Motor neuron (in vitro differentiated cells): ENCODE results near the gene ANGPTL2. TPM values are rescaled to one million over a fixed set of nuclear protein-coding genes. Genes with fewer than 3 reads are reported as not detected.
"Not testable (repeated sequence)": the region's sequence is repeated elsewhere in the genome, so short reads cannot be mapped to it uniquely, and the experiment has no call there.

Source experiments
- ATAC-seq, 8 experiments: fragments of 200-7000 bp; cut with Tn5 transposase; replicated peaks in 6 of 8; 2 replicates each; pipeline ENCODE4 v1.8.0; 2021; ENCODE audit warnings: mild to moderate bottlenecking in 8 of 8, moderate library complexity in 8 of 8
- H3K27ac ChIP-seq, 2 donors: fragments of 250-450 bp; sonication (Bioruptor Pico); 2 replicates each; pipeline ENCODE4 v1.9.0; 2021; ENCODE audit warnings: antibody characterized with exemption in 2 of 2, mild to moderate bottlenecking in 2 of 2, moderate library complexity in 1 of 2
- H3K4me1 ChIP-seq, 2 donors: fragments of 250-450 bp; sonication (Bioruptor Pico); replicated peaks in 1 of 2; 2 replicates each; pipeline ENCODE4 v1.6.1; 2021; ENCODE audit warnings: antibody characterized with exemption in 2 of 2, mild to moderate bottlenecking in 2 of 2, moderate library complexity in 1 of 2
- H3K4me3 ChIP-seq, 5 donors: fragments of 250-450 bp; sonication (Bioruptor Pico); 2 replicates each; pipeline ENCODE4 v1.9.0; 2021; ENCODE audit warnings: antibody characterized with exemption in 5 of 5, mild to moderate bottlenecking in 5 of 5, moderate library complexity in 4 of 5
- WGBS, 10 experiments: fragments of 450-650 bp; shearing (Covaris generic); methylation state at CpG; one replicate each; pipeline ENCODE4 v1.0.0; 2022; 5-methylcytosine and 5-hydroxymethylcytosine counted together
- in situ Hi-C, 9 experiments: fragments of 400-800 bp; cut with MboI; loops; one replicate each; pipeline ENCODE4 v1.15.0; 2021; ENCODE audit warnings: low sequenced_read_pairs in 9 of 9, low pct_unique_long_range_greater_than_20kb in 2 of 9; ENCODE audit not compliant: unreplicated experiment in 9 of 9
- total RNA-seq, 8 experiments: library from RNA; unstranded; fragments of 300-600 nt; gene quantifications; 2 replicates each; pipeline versions ENCODE4 v1.2.3 to v1.2.4, GENCODE V29; 2022

The ANGPTL2 gene
- total RNA-seq, 8 experiments from 2014 or later = 1.1 to 42.1 (median 4.8) TPM

GRCh38 chr9:127149010-127149409 is 26.6 kb upstream of the ANGPTL2 start:
- in situ Hi-C loops = no loop called here
- Histone ChIP-seq H3K27ac (no peak overlapping the region), H3K4me3 (no peak overlapping the region), H3K4me1 (no peaks in the 10 kb centered on the region)
- 17 to 100% (median 100%) methylated on average over 1 to 4 of the region's 7 CpGs; no CpG with 5 or more reads in 4 of the 10 experiments for WGBS, 10 experiments
- ATAC-seq = no peak

- in situ Hi-C loops = no loop called here
- no peaks in the 10 kb centered on the region for H3K4me1 ChIP-seq
- H3K4me3 ChIP-seq = no peak overlapping the region
- H3K27ac ChIP-seq = no peak overlapping the region
- ATAC-seq = no peak
- WGBS, 10 experiments = 60 to 100% (median 90%) methylated on average over 1 to 4 of the region's 5 CpGs; no CpG with 5 or more reads in 3 of the 10 experiments
These were observed 25.6 kb upstream of the ANGPTL2 start for GRCh38 chr9:127148014-127148413.

GRCh38 chr9:127147251-127147650 is 24.8 kb upstream of the ANGPTL2 start:
- 44 to 100% (median 86%) methylated on average over 1 to 2 of the region's 2 CpGs; no CpG with 5 or more reads in 1 of the 10 experiments for WGBS, 10 experiments
- no peaks in the 10 kb centered on the region for H3K4me1 ChIP-seq
- ATAC-seq = no peak
- H3K4me3 ChIP-seq = no peak overlapping the region
- H3K27ac ChIP-seq = no peak overlapping the region
- in situ Hi-C loops = no loop called here

GRCh38 chr9:127146841-127147240 is 24.4 kb upstream of the ANGPTL2 start:
- ATAC-seq, H3K4me3 ChIP-seq, H3K4me1 ChIP-seq, in situ Hi-C loops, H3K27ac ChIP-seq: not testable (repeated sequence)

GRCh38 chr9:127144670-127145445 is 22.4 kb upstream of the ANGPTL2 start:
- H3K27ac ChIP-seq = no peak overlapping the region
- ATAC-seq = no peak
- no peak overlapping the region for H3K4me3 ChIP-seq
- in situ Hi-C loops = no loop called here
- 63 to 100% (median 91%) methylated on average over 3 to 8 of the region's 8 CpGs for WGBS, 10 experiments
- H3K4me1 ChIP-seq = no peaks in the 10 kb centered on the region

GRCh38 chr9:127143920-127144465 is 21.6 kb upstream of the ANGPTL2 start:
- ATAC-seq = no peak
- Histone ChIP-seq H3K4me3 (no peak overlapping the region), H3K4me1 (no peaks in the 10 kb centered on the region), H3K27ac (no peak overlapping the region)
- in situ Hi-C loops = no loop called here
- WGBS, 10 experiments = 58 to 100% (median 96%) methylated on average over 1 to 6 of the region's 8 CpGs; no CpG with 5 or more reads in 1 of the 10 experiments

- whole genome bisulfite sequencing, 10 experiments = 9 to 90% (median 64%) methylated on average over 1 to 2 of the region's 2 CpGs; no CpG with 5 or more reads in 3 of the 10 experiments
These were observed 20.6 kb upstream of the ANGPTL2 start for GRCh38 chr9:127142931-127143464.

GRCh38 chr9:127142291-127142690 is 19.9 kb upstream of the ANGPTL2 start:
- ATAC-seq = no peak
- H3K4me1 ChIP-seq = no peaks in the 10 kb centered on the region
- H3K27ac ChIP-seq = no peak overlapping the region
- in situ Hi-C loops = no loop called here
- H3K4me3 ChIP-seq = no peak overlapping the region
- WGBS, 10 experiments = 60 to 100% (median 100%) methylated on average over 1 of the region's 3 CpGs; no CpG with 5 or more reads in 5 of the 10 experiments

More at GRCh38 chr9:127142931-127143464, 20.6 kb upstream of the ANGPTL2 start:
- H3K4me1 ChIP-seq = no peaks in the 10 kb centered on the region
- no peak for ATAC-seq
- no peak overlapping the region for H3K4me3 ChIP-seq
- H3K27ac ChIP-seq = no peak overlapping the region
- in situ Hi-C loops = no loop called here

GRCh38 chr9:127140842-127141675 is 18.6 kb upstream of the ANGPTL2 start:
- H3K4me3 ChIP-seq = no peak overlapping the region
- 0 to 93% (median 73%) methylated on average over 1 to 8 of the region's 9 CpGs; no CpG with 5 or more reads in 1 of the 10 experiments for WGBS, 10 experiments
- H3K27ac ChIP-seq = no peak overlapping the region
- no peak for ATAC-seq
- no peaks in the 10 kb centered on the region for H3K4me1 ChIP-seq
- in situ Hi-C loops = no loop called here

- no peak for ATAC-seq
- H3K4me3 ChIP-seq = no peak overlapping the region
- no peak overlapping the region for H3K27ac ChIP-seq
- in situ Hi-C loops = no loop called here
- H3K4me1 ChIP-seq = no peaks in the 10 kb centered on the region
- WGBS, 10 experiments = 78 to 100% (median 87%) methylated on average over 1 to 6 of the region's 6 CpGs; no CpG with 5 or more reads in 6 of the 10 experiments
These were observed 17.7 kb upstream of the ANGPTL2 start for GRCh38 chr9:127140181-127140580.

GRCh38 chr9:127139775-127140174 is 17.3 kb upstream of the ANGPTL2 start:
- H3K4me3 ChIP-seq = no peak overlapping the region
- WGBS, 10 experiments = 80 to 100% (median 91%) methylated on average over 1 to 6 of the region's 6 CpGs; no CpG with 5 or more reads in 4 of the 10 experiments
- ATAC-seq = no peak
- in situ Hi-C loops = loop anchor here in 1 of 9 experiments (10.0 kb wide), 1 partner anchor 55 kb away; no protein-coding TSS in a partner anchor
- no peak overlapping the region for H3K27ac ChIP-seq
- H3K4me1 ChIP-seq = no peaks in the 10 kb centered on the region

GRCh38 chr9:127139071-127139731 is 16.8 kb upstream of the ANGPTL2 start:
- in situ Hi-C loops = loop anchor here in 1 of 9 experiments (10.0 kb wide), 1 partner anchor 56 kb away; no protein-coding TSS in a partner anchor
- peaks cover under 1 to 1% of the 10 kb centered on the region in 2 donors for H3K4me1 ChIP-seq
- no peak overlapping the region for H3K4me3 ChIP-seq
- no peak for ATAC-seq
- WGBS, 10 experiments = 80 to 100% (median 100%) methylated on average over 1 to 2 of the region's 8 CpGs; no CpG with 5 or more reads in 7 of the 10 experiments
- no peak overlapping the region for H3K27ac ChIP-seq
